Measurements from ENCODE around the gene GRB10. TPM values are rescaled to one million over a fixed set of nuclear protein-coding genes. Genes with fewer than 3 reads are reported as not detected.

The GRB10 gene
- total and polyA plus RNA-seq, 2 of the 8 experiments (the other 6 are each of a cell fraction or from before 2014, with no cell fraction given): 35.7 to 97.0 TPM

DNA sequence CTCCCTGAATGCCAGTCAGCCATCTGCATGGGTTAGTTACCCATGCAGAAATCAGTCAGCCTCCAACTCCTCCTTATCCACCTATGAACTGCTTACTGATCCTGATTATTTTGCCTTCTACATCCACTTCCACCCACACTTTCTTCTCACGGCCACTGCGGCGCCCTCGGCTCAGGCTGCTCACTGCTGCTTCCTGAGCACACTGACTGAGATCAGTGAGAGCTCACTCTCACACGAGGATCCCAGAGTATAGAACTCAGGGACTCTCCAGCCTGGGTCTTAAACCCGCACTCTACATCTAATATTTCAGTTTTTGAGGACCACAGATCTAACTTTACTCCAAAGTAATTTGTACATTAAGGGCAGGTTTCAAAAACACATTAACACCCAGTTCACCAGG, 64.4 kb downstream of the GRB10 start (continued):
- TF ChIP-seq, protein P1, sequence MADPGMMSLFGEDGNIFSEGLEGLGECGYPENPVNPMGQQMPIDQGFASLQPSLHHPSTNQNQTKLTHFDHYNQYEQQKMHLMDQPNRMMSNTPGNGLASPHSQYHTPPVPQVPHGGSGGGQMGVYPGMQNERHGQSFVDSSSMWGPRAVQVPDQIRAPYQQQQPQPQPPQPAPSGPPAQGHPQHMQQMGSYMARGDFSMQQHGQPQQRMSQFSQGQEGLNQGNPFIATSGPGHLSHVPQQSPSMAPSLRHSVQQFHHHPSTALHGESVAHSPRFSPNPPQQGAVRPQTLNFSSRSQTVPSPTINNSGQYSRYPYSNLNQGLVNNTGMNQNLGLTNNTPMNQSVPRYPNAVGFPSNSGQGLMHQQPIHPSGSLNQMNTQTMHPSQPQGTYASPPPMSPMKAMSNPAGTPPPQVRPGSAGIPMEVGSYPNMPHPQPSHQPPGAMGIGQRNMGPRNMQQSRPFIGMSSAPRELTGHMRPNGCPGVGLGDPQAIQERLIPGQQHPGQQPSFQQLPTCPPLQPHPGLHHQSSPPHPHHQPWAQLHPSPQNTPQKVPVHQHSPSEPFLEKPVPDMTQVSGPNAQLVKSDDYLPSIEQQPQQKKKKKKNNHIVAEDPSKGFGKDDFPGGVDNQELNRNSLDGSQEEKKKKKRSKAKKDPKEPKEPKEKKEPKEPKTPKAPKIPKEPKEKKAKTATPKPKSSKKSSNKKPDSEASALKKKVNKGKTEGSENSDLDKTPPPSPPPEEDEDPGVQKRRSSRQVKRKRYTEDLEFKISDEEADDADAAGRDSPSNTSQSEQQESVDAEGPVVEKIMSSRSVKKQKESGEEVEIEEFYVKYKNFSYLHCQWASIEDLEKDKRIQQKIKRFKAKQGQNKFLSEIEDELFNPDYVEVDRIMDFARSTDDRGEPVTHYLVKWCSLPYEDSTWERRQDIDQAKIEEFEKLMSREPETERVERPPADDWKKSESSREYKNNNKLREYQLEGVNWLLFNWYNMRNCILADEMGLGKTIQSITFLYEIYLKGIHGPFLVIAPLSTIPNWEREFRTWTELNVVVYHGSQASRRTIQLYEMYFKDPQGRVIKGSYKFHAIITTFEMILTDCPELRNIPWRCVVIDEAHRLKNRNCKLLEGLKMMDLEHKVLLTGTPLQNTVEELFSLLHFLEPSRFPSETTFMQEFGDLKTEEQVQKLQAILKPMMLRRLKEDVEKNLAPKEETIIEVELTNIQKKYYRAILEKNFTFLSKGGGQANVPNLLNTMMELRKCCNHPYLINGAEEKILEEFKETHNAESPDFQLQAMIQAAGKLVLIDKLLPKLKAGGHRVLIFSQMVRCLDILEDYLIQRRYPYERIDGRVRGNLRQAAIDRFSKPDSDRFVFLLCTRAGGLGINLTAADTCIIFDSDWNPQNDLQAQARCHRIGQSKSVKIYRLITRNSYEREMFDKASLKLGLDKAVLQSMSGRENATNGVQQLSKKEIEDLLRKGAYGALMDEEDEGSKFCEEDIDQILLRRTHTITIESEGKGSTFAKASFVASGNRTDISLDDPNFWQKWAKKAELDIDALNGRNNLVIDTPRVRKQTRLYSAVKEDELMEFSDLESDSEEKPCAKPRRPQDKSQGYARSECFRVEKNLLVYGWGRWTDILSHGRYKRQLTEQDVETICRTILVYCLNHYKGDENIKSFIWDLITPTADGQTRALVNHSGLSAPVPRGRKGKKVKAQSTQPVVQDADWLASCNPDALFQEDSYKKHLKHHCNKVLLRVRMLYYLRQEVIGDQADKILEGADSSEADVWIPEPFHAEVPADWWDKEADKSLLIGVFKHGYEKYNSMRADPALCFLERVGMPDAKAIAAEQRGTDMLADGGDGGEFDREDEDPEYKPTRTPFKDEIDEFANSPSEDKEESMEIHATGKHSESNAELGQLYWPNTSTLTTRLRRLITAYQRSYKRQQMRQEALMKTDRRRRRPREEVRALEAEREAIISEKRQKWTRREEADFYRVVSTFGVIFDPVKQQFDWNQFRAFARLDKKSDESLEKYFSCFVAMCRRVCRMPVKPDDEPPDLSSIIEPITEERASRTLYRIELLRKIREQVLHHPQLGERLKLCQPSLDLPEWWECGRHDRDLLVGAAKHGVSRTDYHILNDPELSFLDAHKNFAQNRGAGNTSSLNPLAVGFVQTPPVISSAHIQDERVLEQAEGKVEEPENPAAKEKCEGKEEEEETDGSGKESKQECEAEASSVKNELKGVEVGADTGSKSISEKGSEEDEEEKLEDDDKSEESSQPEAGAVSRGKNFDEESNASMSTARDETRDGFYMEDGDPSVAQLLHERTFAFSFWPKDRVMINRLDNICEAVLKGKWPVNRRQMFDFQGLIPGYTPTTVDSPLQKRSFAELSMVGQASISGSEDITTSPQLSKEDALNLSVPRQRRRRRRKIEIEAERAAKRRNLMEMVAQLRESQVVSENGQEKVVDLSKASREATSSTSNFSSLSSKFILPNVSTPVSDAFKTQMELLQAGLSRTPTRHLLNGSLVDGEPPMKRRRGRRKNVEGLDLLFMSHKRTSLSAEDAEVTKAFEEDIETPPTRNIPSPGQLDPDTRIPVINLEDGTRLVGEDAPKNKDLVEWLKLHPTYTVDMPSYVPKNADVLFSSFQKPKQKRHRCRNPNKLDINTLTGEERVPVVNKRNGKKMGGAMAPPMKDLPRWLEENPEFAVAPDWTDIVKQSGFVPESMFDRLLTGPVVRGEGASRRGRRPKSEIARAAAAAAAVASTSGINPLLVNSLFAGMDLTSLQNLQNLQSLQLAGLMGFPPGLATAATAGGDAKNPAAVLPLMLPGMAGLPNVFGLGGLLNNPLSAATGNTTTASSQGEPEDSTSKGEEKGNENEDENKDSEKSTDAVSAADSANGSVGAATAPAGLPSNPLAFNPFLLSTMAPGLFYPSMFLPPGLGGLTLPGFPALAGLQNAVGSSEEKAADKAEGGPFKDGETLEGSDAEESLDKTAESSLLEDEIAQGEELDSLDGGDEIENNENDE (IDR thresholded peaks at IDR 0.05; ENCODE audit: insufficient replicate concordance, low read length): no peak
- TF ChIP-seq ZNF274 (IDR thresholded peaks at IDR 0.05; ENCODE audit: borderline replicate concordance, extremely low read depth, low read length) (no peak), RBBP5 (IDR thresholded peaks at IDR 0.05; ENCODE audit: borderline replicate concordance, low read depth, low read length) (no peak), RAD21 (IDR thresholded peaks at IDR 0.05 in 1 of 2, conservative IDR thresholded peaks at IDR 0.05 in 1 of 2; ENCODE audit: low read depth in 2 of 2, low read length in 2 of 2) (no peak), CHD2 (IDR thresholded peaks at IDR 0.05; ENCODE audit: low read length) (no peak), CTBP2 (IDR thresholded peaks at IDR 0.05; ENCODE audit: borderline replicate concordance, insufficient read depth, insufficient read length, low read length) (no peak), SAP30 (IDR thresholded peaks at IDR 0.05; ENCODE audit: insufficient read depth, insufficient replicate concordance, low read length) (no peak), EGR1 (IDR thresholded peaks at IDR 0.05; ENCODE audit: borderline replicate concordance, low read depth, low read length) (no peak)
- TF ChIP-seq, protein P2, sequence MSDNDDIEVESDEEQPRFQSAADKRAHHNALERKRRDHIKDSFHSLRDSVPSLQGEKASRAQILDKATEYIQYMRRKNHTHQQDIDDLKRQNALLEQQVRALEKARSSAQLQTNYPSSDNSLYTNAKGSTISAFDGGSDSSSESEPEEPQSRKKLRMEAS (IDR thresholded peaks at IDR 0.05): no peak
- TF ChIP-seq, protein P3, sequence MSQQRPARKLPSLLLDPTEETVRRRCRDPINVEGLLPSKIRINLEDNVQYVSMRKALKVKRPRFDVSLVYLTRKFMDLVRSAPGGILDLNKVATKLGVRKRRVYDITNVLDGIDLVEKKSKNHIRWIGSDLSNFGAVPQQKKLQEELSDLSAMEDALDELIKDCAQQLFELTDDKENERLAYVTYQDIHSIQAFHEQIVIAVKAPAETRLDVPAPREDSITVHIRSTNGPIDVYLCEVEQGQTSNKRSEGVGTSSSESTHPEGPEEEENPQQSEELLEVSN (IDR thresholded peaks at IDR 0.05): no peak

All from H1 (cell line).